MCF 10A (cell line): ENCODE data around the gene SHISA8. TPM values are rescaled to one million over a fixed set of nuclear protein-coding genes. Genes with fewer than 3 reads are reported as not detected.

Source experiments
- BruUV-seq: library from RNA; stranded (reverse); fragments of 400-500 nt; replicated peaks from 2 replicates; lab custom pipeline; 2021; lab: Mats Ljungman, UMichigan
- CTCF ChIA-PET: fragments of 300-600 bp; sonication (Branson Sonifier 250); formaldehyde crosslinking; extraction: SDS; loops from one replicate; lab custom pipeline; 2021; ENCODE audit warnings: antibody characterized with exemption, inconsistent platforms; lab: Yijun Ruan, JAX
- POLR2A ChIA-PET: fragments of 300-600, 350-650 bp; sonication (Branson Sonifier 250); formaldehyde crosslinking; extraction: SDS; loops from one replicate; lab custom pipeline; 2020; ENCODE audit warnings: antibody characterized with exemption, inconsistent platforms; lab: Yijun Ruan, JAX
- DNase-seq: peaks from one replicate; pipeline ENCODE4 v3.0.0-alpha.2; 2018; ENCODE audit not compliant: unreplicated experiment
- H3K27ac Mint-ChIP-seq: one replicate; pipeline ENCODE4 v1.8.0; 2022; ENCODE audit warnings: mild to moderate bottlenecking, low read depth, mixed read lengths; ENCODE audit not compliant: unreplicated experiment
- H3K27me3 Mint-ChIP-seq: one replicate; pipeline ENCODE4 v1.8.0; 2022; ENCODE audit warnings: mixed read lengths; ENCODE audit not compliant: insufficient read depth, unreplicated experiment
- H3K36me3 Mint-ChIP-seq: one replicate; pipeline ENCODE4 v1.8.0; 2022; ENCODE audit warnings: mild to moderate bottlenecking, moderate library complexity, mixed read lengths; ENCODE audit not compliant: insufficient read depth, unreplicated experiment
- H3K4me1 Mint-ChIP-seq: one replicate; pipeline ENCODE4 v1.8.0; 2022; ENCODE audit warnings: mixed read lengths; ENCODE audit not compliant: insufficient read depth, unreplicated experiment
- H3K4me3 Mint-ChIP-seq: one replicate; pipeline ENCODE4 v1.8.0; 2022; ENCODE audit warnings: mild to moderate bottlenecking, moderate library complexity, mixed read lengths; ENCODE audit not compliant: unreplicated experiment
- H3K9me3 Mint-ChIP-seq: one replicate; pipeline ENCODE4 v1.8.0; 2022; ENCODE audit warnings: mixed read lengths; ENCODE audit not compliant: unreplicated experiment
- intact Hi-C: fragments of 100-400 bp; cut with micrococcal nuclease; formaldehyde crosslinking; loops from 2 replicates; pipeline ENCODE4 v1.14.1; 2022
- total RNA-seq: library from RNA; stranded (reverse); gene quantifications from 2 replicates; pipeline ENCODE4 v1.2.3, GENCODE V29; 2022
- TF ChIP-seq, protein P1 (sequence below): fragments of 200-600 bp; IDR thresholded peaks from one replicate; pipeline ENCODE4 v1.8.0; 2022; ENCODE audit warnings: antibody characterized with exemption, mild to moderate bottlenecking; ENCODE audit not compliant: unreplicated experiment

SHISA8 gene
- total RNA-seq, 1 experiment from 2014 or later, result not detected

DNA sequence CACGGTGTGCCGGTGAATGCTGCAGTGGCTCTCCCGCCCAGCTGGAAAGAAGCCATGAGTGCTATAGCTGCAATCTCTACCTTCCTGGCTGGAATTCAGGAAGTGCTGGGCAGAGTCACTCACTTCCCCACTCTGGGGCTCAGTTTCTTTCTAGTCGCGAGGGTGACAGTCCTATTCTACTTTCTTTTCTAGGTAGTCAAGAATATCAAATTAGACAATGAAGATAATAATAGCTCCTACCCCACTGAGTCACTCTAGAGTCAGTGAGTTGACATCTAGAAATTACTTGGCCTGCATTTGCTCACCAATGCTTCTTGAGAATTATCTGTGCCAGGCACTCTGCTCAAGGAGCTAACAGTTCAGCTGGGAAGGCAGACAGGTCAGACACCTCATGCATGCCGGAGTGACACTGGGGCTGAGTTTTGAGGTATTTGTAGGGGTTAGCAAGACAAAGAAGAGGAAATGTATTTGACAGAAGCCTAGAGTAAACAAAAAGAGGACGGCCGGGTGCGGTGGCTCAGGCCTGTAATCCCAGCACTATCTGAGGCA is 28.9 kb upstream of the SHISA8 start:
- H3K4me3 Mint-ChIP-seq, result no peak overlapping the region
- TF ChIP-seq, protein P1, sequence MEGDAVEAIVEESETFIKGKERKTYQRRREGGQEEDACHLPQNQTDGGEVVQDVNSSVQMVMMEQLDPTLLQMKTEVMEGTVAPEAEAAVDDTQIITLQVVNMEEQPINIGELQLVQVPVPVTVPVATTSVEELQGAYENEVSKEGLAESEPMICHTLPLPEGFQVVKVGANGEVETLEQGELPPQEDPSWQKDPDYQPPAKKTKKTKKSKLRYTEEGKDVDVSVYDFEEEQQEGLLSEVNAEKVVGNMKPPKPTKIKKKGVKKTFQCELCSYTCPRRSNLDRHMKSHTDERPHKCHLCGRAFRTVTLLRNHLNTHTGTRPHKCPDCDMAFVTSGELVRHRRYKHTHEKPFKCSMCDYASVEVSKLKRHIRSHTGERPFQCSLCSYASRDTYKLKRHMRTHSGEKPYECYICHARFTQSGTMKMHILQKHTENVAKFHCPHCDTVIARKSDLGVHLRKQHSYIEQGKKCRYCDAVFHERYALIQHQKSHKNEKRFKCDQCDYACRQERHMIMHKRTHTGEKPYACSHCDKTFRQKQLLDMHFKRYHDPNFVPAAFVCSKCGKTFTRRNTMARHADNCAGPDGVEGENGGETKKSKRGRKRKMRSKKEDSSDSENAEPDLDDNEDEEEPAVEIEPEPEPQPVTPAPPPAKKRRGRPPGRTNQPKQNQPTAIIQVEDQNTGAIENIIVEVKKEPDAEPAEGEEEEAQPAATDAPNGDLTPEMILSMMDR, result no peak
- ChIA-PET CTCF (interaction anchor here (0.6 to 3.4 kb wide), 6 partner anchors 12 to 619 kb away, joined by 3 to 28 read pairs (median 4); partner anchors contain the start of gene TNFRSF13C), POLR2A (interaction anchor here (0.6 to 1.0 kb wide), 2 partner anchors 256 to 314 kb away, joined by 3 read pairs; no protein-coding TSS in a partner anchor)
- no peak for DNase-seq
- BruUV-seq, result no TSS peak
- H3K27ac Mint-ChIP-seq, result peak overlapping the region; percentile 77
- H3K4me1 Mint-ChIP-seq, result peaks cover 24% of the 10 kb centered on the region
- no peaks in the 10 kb centered on the region for H3K27me3 Mint-ChIP-seq
- no peaks in the 10 kb centered on the region for H3K9me3 Mint-ChIP-seq
- intact Hi-C loops, result loop anchor here (10.0 kb wide), 1 partner anchor 399 kb away; the partner anchor contains the start of gene POLR3H
- H3K36me3 Mint-ChIP-seq, result peaks cover 25% of the 10 kb centered on the region

- intact Hi-C loops, result loop anchor here (1.0 to 10.0 kb wide), 4 partner anchors 119 to 396 kb away; partner anchors contain the start of gene POLR3H
- H3K36me3 Mint-ChIP-seq, result peaks cover 25% of the 10 kb centered on the region
- peak; percentile 78 for DNase-seq
- TF ChIP-seq, protein P1, result peak; percentile 95
- BruUV-seq, result no TSS peak
- peak overlapping the region; percentile 7 for H3K4me3 Mint-ChIP-seq
- peak overlapping the region; percentile 91 for H3K27ac Mint-ChIP-seq
- ChIA-PET POLR2A (interaction anchor here (0.8 to 1.5 kb wide), 6 partner anchors 82 to 274 kb away, joined by 3 to 6 read pairs (median 4); partner anchors contain the start of genes NAGA and SNU13), CTCF (interaction anchor here (0.6 to 4.9 kb wide), 29 partner anchors 9 to 425 kb away, joined by 3 to 50 read pairs (median 4); partner anchors contain the start of genes MEI1 and SREBF2)
- H3K9me3 Mint-ChIP-seq, result no peaks in the 10 kb centered on the region
- H3K4me1 Mint-ChIP-seq, result peaks cover 24% of the 10 kb centered on the region
- no peaks in the 10 kb centered on the region for H3K27me3 Mint-ChIP-seq
These were observed 26.2 kb upstream of the SHISA8 start for GRCh38 chr22:41940832-41941765.

DNA sequence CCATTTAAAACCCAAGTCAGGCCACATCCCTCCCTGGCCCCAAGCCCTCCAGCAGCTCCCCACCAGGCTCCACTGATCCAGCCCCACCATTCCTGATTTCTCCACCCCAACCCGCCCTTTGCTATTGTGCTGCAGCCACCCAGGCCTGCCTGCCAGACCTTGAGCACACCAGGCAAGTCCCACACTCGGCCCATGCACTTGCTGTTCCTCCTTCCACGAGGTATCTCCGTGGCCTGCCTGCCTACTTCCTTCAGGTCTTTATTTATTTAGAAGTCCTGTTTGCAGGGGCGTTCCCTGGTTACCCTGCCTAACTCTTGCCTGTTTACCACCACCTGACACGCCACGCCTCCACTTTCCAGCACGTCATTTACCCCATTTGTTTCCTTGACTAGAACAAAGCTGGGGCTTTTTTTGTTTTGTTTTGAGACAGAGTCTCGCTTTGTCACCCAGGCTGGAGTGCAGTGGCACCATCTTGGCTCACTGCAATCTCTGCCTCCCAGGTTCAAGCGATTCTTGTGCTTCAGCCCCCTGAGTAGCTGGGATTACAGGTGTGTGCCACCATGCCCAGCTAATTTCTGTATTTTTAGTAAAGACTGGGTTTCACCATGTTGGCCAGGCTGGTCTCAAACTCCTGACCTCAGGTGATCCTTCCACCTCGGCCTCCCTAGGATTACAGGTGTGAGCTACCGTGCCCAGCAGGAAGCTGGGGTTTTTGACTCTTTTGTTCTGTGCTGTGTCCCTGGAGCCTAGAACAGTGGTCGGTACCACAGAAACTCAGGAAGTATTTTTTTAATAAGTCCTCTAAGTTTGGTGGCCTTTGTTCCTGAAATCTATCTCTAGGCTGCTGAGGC is 25.3 kb upstream of the SHISA8 start:
- Mint-ChIP-seq H3K4me1 (peaks cover 17% of the 10 kb centered on the region), H3K9me3 (no peaks in the 10 kb centered on the region), H3K36me3 (peaks cover 19% of the 10 kb centered on the region), H3K4me3 (peak overlapping the region; percentile 7), H3K27me3 (no peaks in the 10 kb centered on the region), H3K27ac (peak overlapping the region; percentile 91)
- TF ChIP-seq, protein P1, result no peak
- intact Hi-C loops, result loop anchor here (10.0 kb wide), 1 partner anchor 395 kb away; the partner anchor contains the start of gene POLR3H
- POLR2A ChIA-PET, result interaction anchor here (0.8 to 1.5 kb wide), 7 partner anchors 81 to 273 kb away, joined by 3 to 6 read pairs (median 3); partner anchors contain the start of genes NAGA and SNU13
- no TSS peak for BruUV-seq
- CTCF ChIA-PET, result interaction anchor here (0.6 to 4.9 kb wide), 24 partner anchors 10 to 426 kb away, joined by 3 to 50 read pairs (median 4); partner anchors contain the start of genes MEI1 and SREBF2
- DNase-seq, result no peak
